Measurements from ENCODE around the gene PISD. TPM values are rescaled to one million over a fixed set of nuclear protein-coding genes. Genes with fewer than 3 reads are reported as not detected.
A peak's percentile ranks its signal among the peaks of the same experiment; 100 is the strongest.

PISD gene
- total and polyA plus RNA-seq, 2 donors (not counting 3 experiments of a cell fraction or from before 2014, with no cell fraction given) = 53.4 to 58.0 TPM

DNA sequence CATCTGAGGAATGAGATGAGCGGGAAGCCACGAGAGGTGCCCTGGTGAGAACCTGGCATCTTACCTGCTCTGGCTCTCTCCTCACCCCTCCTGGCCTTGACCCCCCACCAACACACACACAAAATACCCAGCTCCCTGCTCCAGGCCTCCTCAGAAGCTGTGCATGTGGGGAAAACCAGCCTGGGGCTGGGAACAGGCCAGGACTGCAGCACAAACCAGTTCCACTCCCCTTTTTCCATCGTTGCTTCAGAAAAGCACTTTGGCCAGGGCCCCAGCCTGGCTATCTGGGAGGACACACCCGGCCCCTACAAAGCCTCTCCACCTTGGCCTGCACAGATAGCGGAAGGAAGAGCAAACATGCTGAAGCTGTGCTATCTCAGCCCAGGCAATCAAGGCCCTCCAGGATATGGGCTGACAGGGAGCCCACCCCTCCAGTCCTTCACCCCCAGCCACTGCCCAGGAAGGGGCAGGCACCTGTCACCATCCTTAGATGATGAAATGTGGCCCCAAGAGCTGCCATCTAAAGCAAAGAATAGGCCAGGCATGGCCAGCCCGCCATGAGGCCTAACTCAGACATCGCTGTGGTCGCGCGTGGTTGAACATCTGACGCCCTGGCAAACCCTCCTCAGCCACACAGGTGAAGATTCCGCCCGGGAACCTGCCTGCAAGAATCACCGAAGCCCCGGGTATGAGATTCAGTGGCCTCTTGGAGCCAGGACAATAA is 35.4 kb downstream of the PISD start:
- BruUV-seq (replicated peaks) = no TSS peak
- no peaks in the 10 kb centered on the region for H4K20me1 ChIP-seq (replicated peaks; ENCODE audit: control insufficient read depth, extremely low read depth, insufficient read depth, low read length)
- no peak overlapping the region for H3K4me2 ChIP-seq (ENCODE audit: insufficient read depth, low read length)
- H3K36me3 ChIP-seq (ENCODE audit: control insufficient read depth in 2 of 2, extremely low read depth in 1 of 2, insufficient read depth in 2 of 2, low read length in 2 of 2) = peaks cover 0 to 5% of the 10 kb centered on the region in 2 experiments
- no peaks in the 10 kb centered on the region for H3K27me3 ChIP-seq (ENCODE audit: control insufficient read depth in 2 of 2, insufficient read depth in 2 of 2, low read length in 2 of 2)
- peaks cover 43% of the 10 kb centered on the region for H3K4me1 ChIP-seq (ENCODE audit: control insufficient read depth, extremely low read depth, insufficient read depth, low read length)
- H3K9me3 ChIP-seq (replicated peaks; ENCODE audit: control insufficient read depth, insufficient read depth, low read length) = no peaks in the 10 kb centered on the region
- ChIA-PET POLR2A (interaction anchor here (1.1 kb wide), 1 partner anchor 12 kb away, joined by 3 read pairs; no protein-coding TSS in a partner anchor), CTCF (interaction anchor here (1.0 to 5.4 kb wide), 7 partner anchors 12 to 175 kb away, joined by 3 to 29 read pairs (median 4); no protein-coding TSS in a partner anchor)
- H2AFZ ChIP-seq (ENCODE audit: low read depth, low read length) = no peak overlapping the region
- H3K4me3 ChIP-seq (replicated peaks in 1 of 3; ENCODE audit: insufficient read depth in 1 of 3, low read depth in 1 of 3, low read length in 3 of 3) = no peak overlapping the region
- intact Hi-C loops (cut with micrococcal nuclease) (no loop called here), dilution Hi-C loops (cut with MboI; ENCODE audit: extremely low pct_ligation_motif_present, low sequenced_read_pairs) (no loop called here)
- H3K9ac ChIP-seq (replicated peaks; ENCODE audit: extremely low read depth, insufficient read depth, low read length) = peak overlapping the region; percentile 14
- no peaks in the 10 kb centered on the region for H3K9me1 ChIP-seq (replicated peaks; ENCODE audit: control insufficient read depth, extremely low read depth, insufficient read depth, low read length)
- DNase-seq (ENCODE audit: low read depth, low spot score) (no peak), FAIRE-seq (no peak)
- peaks cover 81% of the 10 kb centered on the region for H3K79me2 ChIP-seq (ENCODE audit: control insufficient read depth, insufficient read depth, low read length)
- no peak for TF ChIP-seq POLR2AphosphoS5 (IDR thresholded peaks at IDR 0.05; ENCODE audit: insufficient read depth, low read depth, low read length)
- no peak for TF ChIP-seq GATA2 (IDR thresholded peaks at IDR 0.05; ENCODE audit: insufficient read depth, insufficient read length, low read depth, low read length)
- peak overlapping the region; percentile 19 for H3K27ac ChIP-seq (ENCODE audit: insufficient read depth, low read depth, low read length)

DNA sequence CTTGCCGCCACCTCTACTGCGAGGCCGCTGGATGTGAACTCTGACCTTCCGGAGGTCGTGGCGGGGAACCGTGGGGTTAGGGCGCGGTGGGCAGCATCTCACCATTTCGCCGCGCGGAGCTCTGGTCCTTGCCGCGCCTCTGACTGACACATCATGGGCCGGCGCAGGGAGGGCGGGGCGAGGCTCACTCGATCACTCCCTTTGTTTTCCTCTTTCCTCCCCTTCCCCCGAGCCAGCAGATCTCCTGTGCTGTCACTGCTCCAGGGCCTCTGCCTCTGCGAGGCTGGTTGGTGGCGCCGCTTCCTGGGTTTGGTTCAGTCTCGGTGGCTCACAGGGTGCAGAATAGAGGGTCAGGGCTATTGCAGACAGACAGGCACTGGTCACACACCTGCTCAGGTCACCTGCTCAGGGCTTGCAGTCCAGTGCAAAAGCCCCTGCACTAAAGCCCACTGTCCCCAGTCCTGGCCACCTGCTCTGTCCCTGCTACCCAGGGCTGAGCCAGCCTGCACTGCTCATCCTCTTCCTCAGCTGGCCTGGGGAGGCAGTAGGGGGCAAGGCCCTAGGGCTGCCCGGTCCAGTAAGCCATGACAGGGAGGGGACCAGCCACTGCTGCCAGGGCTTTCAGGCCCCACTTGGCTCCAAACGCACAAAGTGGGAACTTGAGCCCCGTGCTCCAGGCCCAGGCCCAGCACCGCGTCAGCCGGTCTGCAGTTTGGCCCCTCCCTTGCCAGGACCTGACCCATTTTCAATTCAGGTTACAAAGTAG is 36.2 kb downstream of the PISD start:
- Histone ChIP-seq H3K4me3 (replicated peaks in 1 of 3; ENCODE audit: insufficient read depth in 1 of 3, low read depth in 1 of 3, low read length in 3 of 3) (no peak overlapping the region), H3K27ac (ENCODE audit: insufficient read depth, low read depth, low read length) (peak overlapping the region; percentile 26), H3K9me1 (replicated peaks; ENCODE audit: control insufficient read depth, extremely low read depth, insufficient read depth, low read length) (no peaks in the 10 kb centered on the region), H3K9me3 (replicated peaks; ENCODE audit: control insufficient read depth, insufficient read depth, low read length) (no peaks in the 10 kb centered on the region), H3K4me1 (ENCODE audit: control insufficient read depth, extremely low read depth, insufficient read depth, low read length) (peaks cover 36% of the 10 kb centered on the region), H4K20me1 (replicated peaks; ENCODE audit: control insufficient read depth, extremely low read depth, insufficient read depth, low read length) (no peaks in the 10 kb centered on the region), H3K79me2 (ENCODE audit: control insufficient read depth, insufficient read depth, low read length) (peaks cover 86% of the 10 kb centered on the region), H3K4me2 (ENCODE audit: insufficient read depth, low read length) (no peak overlapping the region), H2AFZ (ENCODE audit: low read depth, low read length) (no peak overlapping the region), H3K36me3 (ENCODE audit: control insufficient read depth in 2 of 2, extremely low read depth in 1 of 2, insufficient read depth in 2 of 2, low read length in 2 of 2) (peaks cover 0 to 11% of the 10 kb centered on the region in 2 experiments), H3K9ac (replicated peaks; ENCODE audit: extremely low read depth, insufficient read depth, low read length) (peak overlapping the region; percentile 14), H3K27me3 (ENCODE audit: control insufficient read depth in 2 of 2, insufficient read depth in 2 of 2, low read length in 2 of 2) (no peaks in the 10 kb centered on the region)
- intact Hi-C loops (cut with micrococcal nuclease) (no loop called here), dilution Hi-C loops (cut with MboI; ENCODE audit: extremely low pct_ligation_motif_present, low sequenced_read_pairs) (no loop called here)
- TF ChIP-seq GATA2 (IDR thresholded peaks at IDR 0.05; ENCODE audit: insufficient read depth, insufficient read length, low read depth, low read length) (no peak), JUN (IDR thresholded peaks at IDR 0.05; ENCODE audit: borderline replicate concordance, insufficient read depth, insufficient read length, low read depth) (no peak), EZH2 (IDR thresholded peaks at IDR 0.05; ENCODE audit: borderline replicate concordance, low read depth, low read length, severe bottlenecking) (no peak), POLR2AphosphoS5 (IDR thresholded peaks at IDR 0.05; ENCODE audit: insufficient read depth, low read depth, low read length) (peak; percentile 23), FOS (IDR thresholded peaks at IDR 0.05; ENCODE audit: borderline replicate concordance, insufficient read depth, low read length) (no peak), POLR2A (IDR thresholded peaks at IDR 0.05; ENCODE audit: low read depth, low read length) (no peak)
- TF ChIP-seq, protein P1, sequence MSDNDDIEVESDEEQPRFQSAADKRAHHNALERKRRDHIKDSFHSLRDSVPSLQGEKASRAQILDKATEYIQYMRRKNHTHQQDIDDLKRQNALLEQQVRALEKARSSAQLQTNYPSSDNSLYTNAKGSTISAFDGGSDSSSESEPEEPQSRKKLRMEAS (IDR thresholded peaks at IDR 0.05; ENCODE audit: insufficient read depth, insufficient read length) = no peak
- POLR2A ChIA-PET = interaction anchor here (0.6 kb wide), 1 partner anchor 194 kb away, joined by 3 read pairs; no protein-coding TSS in a partner anchor
- DNase-seq (ENCODE audit: low read depth, low spot score) (peak; percentile 82), FAIRE-seq (peak; percentile 90)
- BruUV-seq (replicated peaks) = no TSS peak
- CTCF ChIA-PET = interaction anchor here (0.8 to 5.4 kb wide), 7 partner anchors 8 to 174 kb away, joined by 3 to 29 read pairs (median 5); no protein-coding TSS in a partner anchor
